ENCODE results near the gene AKNA. TPM values are rescaled to one million over a fixed set of nuclear protein-coding genes. Genes with fewer than 3 reads are reported as not detected.
"Not testable (repeated sequence)": the region's sequence is repeated elsewhere in the genome, so short reads cannot be mapped to it uniquely, and the experiment has no call there.

The AKNA gene
- polyA plus RNA-seq, 3 donors, result 3.3 to 147 (median 7.3) TPM

DNA sequence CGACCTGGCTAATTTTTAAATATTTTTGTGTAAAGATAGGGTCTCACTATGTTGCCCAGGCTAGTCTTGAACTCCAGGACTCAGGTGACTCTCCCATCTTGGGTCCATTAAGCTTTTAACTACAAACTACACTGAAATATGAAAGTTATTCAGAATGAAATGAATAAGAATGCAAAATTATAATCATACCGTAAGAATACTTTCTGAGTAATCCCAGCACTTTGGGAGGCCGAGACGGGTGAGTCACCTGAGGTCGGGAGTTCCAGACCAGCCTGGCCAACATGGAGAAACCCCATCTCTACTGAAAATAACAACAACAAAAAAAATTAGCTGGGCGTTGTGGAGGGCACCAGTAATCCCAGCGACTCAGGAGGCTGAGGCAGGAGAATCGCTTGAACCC, 66.0 kb downstream of the AKNA start:
- WGBS (ENCODE audit: insufficient coverage), result 100% methylated on average over 4 of the region's 8 CpGs
- Histone ChIP-seq H3K4me1 (ENCODE audit: control insufficient read depth in 1 of 2, insufficient read depth in 2 of 2, low read length in 2 of 2) (peaks cover 17 to 19% of the 10 kb centered on the region in 2 donors), H4K20me1 (ENCODE audit: insufficient read depth, low read length) (no peaks in the 10 kb centered on the region), H2AFZ (ENCODE audit: insufficient read depth, low read depth, low read length, poor library complexity, severe bottlenecking) (no peak overlapping the region), H3K9ac (ENCODE audit: insufficient read depth, low read length, poor library complexity, severe bottlenecking) (no peak overlapping the region), H3K9me3 (replicated peaks in 1 of 2; ENCODE audit: control insufficient read depth in 1 of 2, insufficient read depth in 1 of 2, low read length in 2 of 2) (no peaks in the 10 kb centered on the region), H3K79me2 (ENCODE audit: insufficient read depth, low read length) (no peaks in the 10 kb centered on the region), H3K27me3 (ENCODE audit: control insufficient read depth in 2 of 2, insufficient read depth in 2 of 2, low read length in 2 of 2) (no peaks in the 10 kb centered on the region), H3K4me2 (replicated peaks; ENCODE audit: extremely low read depth, low read length, poor library complexity, severe bottlenecking) (no peak overlapping the region), H3K36me3 (replicated peaks in 1 of 2; ENCODE audit: control insufficient read depth in 1 of 2, insufficient read depth in 2 of 2, low read length in 2 of 2) (no peaks in the 10 kb centered on the region), H3K4me3 (replicated peaks in 1 of 3; ENCODE audit: low read depth in 2 of 3, low read length in 3 of 3) (no peak overlapping the region), H3K27ac (ENCODE audit: low read depth in 1 of 2, low read length in 2 of 2) (no peak overlapping the region)
- H3K36me3 Mint-ChIP-seq, result no peaks in the 10 kb centered on the region
- H3K4me3 Mint-ChIP-seq, result no peak overlapping the region
- peaks cover 17% of the 10 kb centered on the region for H3K4me1 Mint-ChIP-seq
- DNase-seq, result peak in 1 of 3 donors; percentile 25
- intact Hi-C loops (cut with micrococcal nuclease), result no loop called here
- H3K9me3 Mint-ChIP-seq, result peaks cover 0 to 2% (median 0%) of the 10 kb centered on the region in 7 donors
- H3K27ac Mint-ChIP-seq, result no peak overlapping the region
- no peak for TF ChIP-seq CTCF (IDR thresholded peaks at IDR 0.05)
- H3K27me3 Mint-ChIP-seq (ENCODE audit: low read depth in 3 of 3), result peaks cover 0 to 7% (median 2%) of the 10 kb centered on the region in 3 donors

DNA sequence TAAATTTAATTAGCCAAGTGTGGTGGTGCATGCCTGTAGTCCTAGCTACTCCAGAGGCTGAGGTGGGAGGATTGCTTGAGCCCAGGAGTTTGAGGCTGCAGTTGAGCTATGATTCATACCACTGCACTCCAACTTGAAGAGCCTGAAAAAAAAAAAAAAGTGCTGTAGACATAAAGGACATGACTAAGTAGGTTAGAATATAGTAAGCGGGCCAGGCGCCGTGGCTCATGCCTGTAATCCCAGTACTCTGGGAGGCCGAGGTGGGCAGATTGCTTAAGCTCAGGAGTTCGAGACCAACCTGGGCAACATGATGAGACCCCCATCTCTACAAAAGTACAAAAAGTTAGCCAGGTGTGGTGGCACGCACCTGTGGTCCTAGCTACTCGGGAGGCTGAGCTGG, 67.1 kb downstream of the AKNA start:
- H3K36me3 Mint-ChIP-seq; H4K20me1 ChIP-seq (ENCODE audit: insufficient read depth, low read length); H3K9me3 ChIP-seq (replicated peaks in 1 of 2; ENCODE audit: control insufficient read depth in 1 of 2, insufficient read depth in 1 of 2, low read length in 2 of 2); H3K79me2 ChIP-seq (ENCODE audit: insufficient read depth, low read length); H3K9me3 Mint-ChIP-seq; H3K9ac ChIP-seq (ENCODE audit: insufficient read depth, low read length, poor library complexity, severe bottlenecking); H3K4me3 Mint-ChIP-seq; DNase-seq; H3K4me3 ChIP-seq (replicated peaks in 1 of 3; ENCODE audit: low read depth in 2 of 3, low read length in 3 of 3); intact Hi-C loops (cut with micrococcal nuclease); H3K4me2 ChIP-seq (replicated peaks; ENCODE audit: extremely low read depth, low read length, poor library complexity, severe bottlenecking); H3K27ac Mint-ChIP-seq; H3K27me3 ChIP-seq (ENCODE audit: control insufficient read depth in 2 of 2, insufficient read depth in 2 of 2, low read length in 2 of 2); H3K27me3 Mint-ChIP-seq (ENCODE audit: low read depth in 3 of 3); H3K36me3 ChIP-seq (replicated peaks in 1 of 2; ENCODE audit: control insufficient read depth in 1 of 2, insufficient read depth in 2 of 2, low read length in 2 of 2); H2AFZ ChIP-seq (ENCODE audit: insufficient read depth, low read depth, low read length, poor library complexity, severe bottlenecking); H3K27ac ChIP-seq (ENCODE audit: low read depth in 1 of 2, low read length in 2 of 2): not testable (repeated sequence)
- peaks cover 26% of the 10 kb centered on the region for H3K4me1 Mint-ChIP-seq
- peaks cover 27 to 29% of the 10 kb centered on the region in 2 donors for H3K4me1 ChIP-seq (ENCODE audit: control insufficient read depth in 1 of 2, insufficient read depth in 2 of 2, low read length in 2 of 2)
- WGBS (ENCODE audit: insufficient coverage), result 100% methylated on average over 3 of the region's 7 CpGs
